Upper lobe of left lung (tissue), 6 donors: Measurements from ENCODE around the gene TPPP. TPM values are rescaled to one million over a fixed set of nuclear protein-coding genes. Genes with fewer than 3 reads are reported as not detected.
"Not testable (repeated sequence)": the region's sequence is repeated elsewhere in the genome, so short reads cannot be mapped to it uniquely, and the experiment has no call there.

Experiments
- ATAC-seq, 2 donors: fragments of 200-7000 bp; cut with Tn5 transposase; one replicate each; pipeline ENCODE4 v1.9.1; 2022; ENCODE audit warnings: mild to moderate bottlenecking in 2 of 2, moderate library complexity in 2 of 2; ENCODE audit not compliant: low FRiP score in 2 of 2
- DNase-seq, 2 donors: peaks; one replicate each; pipeline ENCODE4 v3.0.0-alpha.2; 2019 to 2020
- H3K27ac ChIP-seq, 4 donors: fragments of 200-600 bp; sonication (generic); one replicate each; pipeline ENCODE4 v1.5.1; 2016 to 2019
- H3K27me3 ChIP-seq, 4 donors: fragments of 200-600 bp; sonication (generic); one replicate each; pipeline ENCODE4 v1.5.1; 2017 to 2019
- H3K36me3 ChIP-seq, 4 donors: fragments of 200-600 bp; sonication (generic); one replicate each; pipeline ENCODE4 v1.5.1; 2016 to 2019
- H3K4me1 ChIP-seq, 4 donors: fragments of 200-600 bp; sonication (generic); one replicate each; pipeline ENCODE4 v1.5.1; 2018 to 2019
- H3K4me3 ChIP-seq, 4 donors: fragments of 200-600 bp; sonication (generic); one replicate each; pipeline ENCODE4 v1.5.1; 2017 to 2019; ENCODE audit warnings: mild to moderate bottlenecking in 2 of 4, moderate library complexity in 1 of 4
- H3K9me3 ChIP-seq, 4 donors: fragments of 200-600 bp; sonication (generic); one replicate each; pipeline ENCODE4 v1.5.1; 2018 to 2019
- CTCF ChIP-seq, 6 experiments: fragments of 450-650 bp in 4 of 6; fragments of 200-600 bp in 2 of 6; sonication (generic) in 2 of 6; IDR thresholded peaks; one replicate each; pipeline ENCODE4 v1.5.1; 2016 to 2019; ENCODE audit warnings: antibody characterized with exemption in 6 of 6
- EP300 ChIP-seq, 4 donors: sonication (generic); formaldehyde crosslinking; IDR thresholded peaks; one replicate each; pipeline ENCODE4 v1.5.1; 2017; ENCODE audit warnings: antibody characterized with exemption in 4 of 4, control low read depth in 2 of 4
- POLR2A ChIP-seq, 4 donors: fragments of 450-650 bp; IDR thresholded peaks; one replicate each; pipeline ENCODE4 v1.5.1; 2016 to 2017; ENCODE audit warnings: antibody characterized with exemption in 4 of 4, mild to moderate bottlenecking in 2 of 4
- POLR2AphosphoS5 ChIP-seq, 2 donors: sonication (generic); formaldehyde crosslinking; IDR thresholded peaks; one replicate each; pipeline ENCODE4 v1.5.1; 2017; ENCODE audit warnings: antibody characterized with exemption in 2 of 2
- WGBS, 2 donors: methylation state at CpG; one replicate each; pipeline ENCODE4 v1.1.5; 2017 to 2018; 5-methylcytosine and 5-hydroxymethylcytosine counted together
- total RNA-seq, 6 donors: library from RNA; depleted of rRNA in 4 of 6; stranded (reverse); fragments of >200 nt in 4 of 6; gene quantifications; one replicate each; pipeline versions ENCODE4 v1.1.0 to v1.2.1, GENCODE V29; 2016 to 2021
- donor health status: DM: no; HTN: no; CAD: no; lungs with moderate emphysema.
- donor health status: DM: no; HTN: yes; CAD: no; lungs with severe emphysema.

TPPP gene
- total RNA-seq, 6 donors from 2014 or later: 14.3 to 42.7 (median 19.1) TPM

GRCh38 chr5:685262-686171, 7.6 kb downstream of the TPPP start:
- no peak for TF ChIP-seq EP300 (IDR thresholded peaks at IDR 0.05)
- no peak for TF ChIP-seq POLR2AphosphoS5 (IDR thresholded peaks at IDR 0.05)
- no peak for TF ChIP-seq POLR2A (IDR thresholded peaks at IDR 0.05)
- no peak for TF ChIP-seq CTCF (IDR thresholded peaks at IDR 0.05)
- H3K27me3 ChIP-seq: no peaks in the 10 kb centered on the region
- 86 to 90% methylated on average over 17 to 24 of the region's 24 CpGs for WGBS, 2 donors
- no peaks in the 10 kb centered on the region for H3K9me3 ChIP-seq
- no peak for ATAC-seq
- H3K4me1 ChIP-seq: no peaks in the 10 kb centered on the region
- DNase-seq: peak; percentile 13 to 62
- H3K4me3 ChIP-seq: no peak overlapping the region
- no peaks in the 10 kb centered on the region for H3K36me3 ChIP-seq
- no peak overlapping the region for H3K27ac ChIP-seq

GRCh38 chr5:684751-685216, 8.4 kb downstream of the TPPP start:
- H3K4me1 ChIP-seq: no peaks in the 10 kb centered on the region
- WGBS, 2 donors: 86 to 88% methylated on average over 8 to 11 of the region's 17 CpGs
- H3K27ac ChIP-seq: no peak overlapping the region
- H3K4me3 ChIP-seq: no peak overlapping the region
- H3K36me3 ChIP-seq: no peaks in the 10 kb centered on the region
- H3K9me3 ChIP-seq: no peaks in the 10 kb centered on the region
- no peaks in the 10 kb centered on the region for H3K27me3 ChIP-seq
- TF ChIP-seq CTCF (IDR thresholded peaks at IDR 0.05): no peak
- TF ChIP-seq POLR2AphosphoS5 (IDR thresholded peaks at IDR 0.05): no peak
- TF ChIP-seq EP300 (IDR thresholded peaks at IDR 0.05): no peak
- TF ChIP-seq POLR2A (IDR thresholded peaks at IDR 0.05): no peak
- DNase-seq: peak; percentile 10 to 70
- no peak for ATAC-seq

- Histone ChIP-seq H3K36me3 (no peaks in the 10 kb centered on the region), H3K4me3 (no peak overlapping the region), H3K9me3 (no peaks in the 10 kb centered on the region), H3K27me3 (no peaks in the 10 kb centered on the region), H3K27ac (no peak overlapping the region), H3K4me1 (no peaks in the 10 kb centered on the region)
- ATAC-seq (no peak), DNase-seq (peak; percentile 21 to 56)
- TF ChIP-seq POLR2AphosphoS5 (IDR thresholded peaks at IDR 0.05): no peak
- TF ChIP-seq POLR2A (IDR thresholded peaks at IDR 0.05): no peak
- no peak for TF ChIP-seq EP300 (IDR thresholded peaks at IDR 0.05)
- no peak for TF ChIP-seq CTCF (IDR thresholded peaks at IDR 0.05)
- 83 to 84% methylated on average over 20 to 23 of the region's 30 CpGs for WGBS, 2 donors
Measured at GRCh38 chr5:683551-684481, 9.3 kb downstream of the TPPP start.

GRCh38 chr5:682651-683358, 10.3 kb downstream of the TPPP start:
- H3K27ac ChIP-seq, H3K4me3 ChIP-seq, ATAC-seq, H3K4me1 ChIP-seq, H3K27me3 ChIP-seq, H3K9me3 ChIP-seq, H3K36me3 ChIP-seq: not testable (repeated sequence)
- peak in 1 of 2 donors; percentile 72 for DNase-seq
- 82 to 96% methylated on average over 11 to 16 of the region's 17 CpGs for WGBS, 2 donors

- ATAC-seq, H3K9me3 ChIP-seq, H3K36me3 ChIP-seq, H3K27ac ChIP-seq, H3K27me3 ChIP-seq, H3K4me3 ChIP-seq, H3K4me1 ChIP-seq: not testable (repeated sequence)
- no CpG with 5 or more reads among the region's 3 CpGs for WGBS, 2 donors
- DNase-seq: peak in 1 of 2 donors; percentile 30
Measured at GRCh38 chr5:682216-682615, 10.9 kb downstream of the TPPP start.

GRCh38 chr5:681317-682191, 11.6 kb downstream of the TPPP start:
- DNase-seq: peak; percentile 16 to 59
- not testable (repeated sequence) for H3K4me1 ChIP-seq, H3K9me3 ChIP-seq, H3K4me3 ChIP-seq, H3K27me3 ChIP-seq, H3K36me3 ChIP-seq, H3K27ac ChIP-seq, ATAC-seq
- 75 to 87% methylated on average over 2 to 15 of the region's 17 CpGs for WGBS, 2 donors

- not testable (repeated sequence) for H3K9me3 ChIP-seq, ATAC-seq, H3K27ac ChIP-seq, H3K27me3 ChIP-seq, H3K4me1 ChIP-seq, H3K36me3 ChIP-seq, H3K4me3 ChIP-seq
- DNase-seq: peak in 1 of 2 donors; percentile 44
- WGBS, 2 donors: 78 to 83% methylated on average over 13 of the region's 13 CpGs
Measured at GRCh38 chr5:680836-681235, 12.3 kb downstream of the TPPP start.
